A549 (cell line): ENCODE data around the gene BNC2.

Source experiments
- CBX8 ChIP-seq: fragments of 200-600 bp; sonication (generic); IDR thresholded peaks from 2 replicates; pipeline ENCODE4 v1.6.1; 2016
- ELK1 ChIP-seq: fragments of 150-350 bp; IDR thresholded peaks from 2 replicates; pipeline ENCODE4 v1.6.1; 2014; ENCODE audit warnings: low read depth, mild to moderate bottlenecking, low read length
- POLR2A ChIP-seq: IDR thresholded peaks from 2 replicates; pipeline ENCODE4 v1.6.1; 2012; ENCODE audit warnings: mild to moderate bottlenecking, low read length
- TF ChIP-seq, protein P1 (sequence below): fragments of 200-600 bp; sonication (generic); IDR thresholded peaks from 2 replicates; pipeline ENCODE4 v1.6.1; 2016; ENCODE audit warnings: antibody characterized with exemption, mild to moderate bottlenecking, moderate library complexity

- TF ChIP-seq ELK1 (no peak), CBX8 (no peak), POLR2A (peak; percentile 35)
- TF ChIP-seq, protein P1, sequence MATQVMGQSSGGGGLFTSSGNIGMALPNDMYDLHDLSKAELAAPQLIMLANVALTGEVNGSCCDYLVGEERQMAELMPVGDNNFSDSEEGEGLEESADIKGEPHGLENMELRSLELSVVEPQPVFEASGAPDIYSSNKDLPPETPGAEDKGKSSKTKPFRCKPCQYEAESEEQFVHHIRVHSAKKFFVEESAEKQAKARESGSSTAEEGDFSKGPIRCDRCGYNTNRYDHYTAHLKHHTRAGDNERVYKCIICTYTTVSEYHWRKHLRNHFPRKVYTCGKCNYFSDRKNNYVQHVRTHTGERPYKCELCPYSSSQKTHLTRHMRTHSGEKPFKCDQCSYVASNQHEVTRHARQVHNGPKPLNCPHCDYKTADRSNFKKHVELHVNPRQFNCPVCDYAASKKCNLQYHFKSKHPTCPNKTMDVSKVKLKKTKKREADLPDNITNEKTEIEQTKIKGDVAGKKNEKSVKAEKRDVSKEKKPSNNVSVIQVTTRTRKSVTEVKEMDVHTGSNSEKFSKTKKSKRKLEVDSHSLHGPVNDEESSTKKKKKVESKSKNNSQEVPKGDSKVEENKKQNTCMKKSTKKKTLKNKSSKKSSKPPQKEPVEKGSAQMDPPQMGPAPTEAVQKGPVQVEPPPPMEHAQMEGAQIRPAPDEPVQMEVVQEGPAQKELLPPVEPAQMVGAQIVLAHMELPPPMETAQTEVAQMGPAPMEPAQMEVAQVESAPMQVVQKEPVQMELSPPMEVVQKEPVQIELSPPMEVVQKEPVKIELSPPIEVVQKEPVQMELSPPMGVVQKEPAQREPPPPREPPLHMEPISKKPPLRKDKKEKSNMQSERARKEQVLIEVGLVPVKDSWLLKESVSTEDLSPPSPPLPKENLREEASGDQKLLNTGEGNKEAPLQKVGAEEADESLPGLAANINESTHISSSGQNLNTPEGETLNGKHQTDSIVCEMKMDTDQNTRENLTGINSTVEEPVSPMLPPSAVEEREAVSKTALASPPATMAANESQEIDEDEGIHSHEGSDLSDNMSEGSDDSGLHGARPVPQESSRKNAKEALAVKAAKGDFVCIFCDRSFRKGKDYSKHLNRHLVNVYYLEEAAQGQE: no peak
Observed at GRCh38 chr9:16726718-16727451, 143.6 kb downstream of the BNC2 start.
